ENCODE results near the gene COQ7.

Gene COQ7
- 9.7 to 27.8 reads per million in 2 donors for total RNA-seq

DNA sequence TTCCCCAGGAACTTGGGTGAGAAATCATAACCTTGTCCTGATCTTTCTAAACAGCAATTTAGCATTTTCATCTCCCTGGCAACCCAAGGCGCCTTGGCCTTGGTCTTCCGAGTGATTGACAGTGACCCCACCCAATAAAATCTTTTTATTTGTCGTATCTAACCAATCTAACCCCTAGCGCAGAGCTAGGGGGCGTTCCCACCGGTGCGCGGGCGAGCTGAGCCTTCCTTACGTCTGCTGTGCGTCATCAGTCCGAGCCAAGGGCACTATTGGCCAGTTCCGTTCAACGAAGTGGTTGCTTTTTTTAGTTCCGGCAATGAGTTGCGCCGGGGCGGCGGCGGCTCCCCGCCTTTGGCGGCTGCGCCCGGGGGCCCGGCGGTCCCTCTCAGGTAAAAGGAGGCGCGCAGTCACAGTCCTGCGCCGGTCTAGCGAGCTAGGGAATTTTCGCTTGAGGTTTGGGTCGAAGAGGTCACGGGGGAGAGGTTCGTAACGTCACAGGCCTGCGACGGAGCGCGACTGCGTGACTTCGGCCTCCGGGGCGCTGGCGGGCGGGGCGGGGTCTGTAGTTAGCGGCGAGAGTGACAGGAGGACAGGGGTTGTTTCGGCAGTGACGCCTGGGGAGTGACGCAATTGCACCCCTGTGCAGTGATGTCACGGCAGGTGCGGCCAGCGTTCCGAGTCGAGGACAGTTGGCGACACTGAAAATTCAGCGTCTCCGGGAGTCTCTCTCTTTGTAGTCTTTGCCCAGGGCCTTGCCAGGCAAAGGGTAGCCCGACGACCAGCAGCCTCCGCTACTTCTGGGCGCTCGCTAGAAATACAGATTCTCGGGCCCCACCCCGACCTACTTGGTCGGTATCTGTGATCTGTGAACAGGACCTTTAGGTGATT is at the start of gene COQ7:
TSS of gene COQ7 (plus strand) at position 266 of the 888 bp plus-strand sequence. CDS start at position 317, 51 bp downstream.
- DNase-seq, result peak; percentile 97 to 100 (median 98)

DNA sequence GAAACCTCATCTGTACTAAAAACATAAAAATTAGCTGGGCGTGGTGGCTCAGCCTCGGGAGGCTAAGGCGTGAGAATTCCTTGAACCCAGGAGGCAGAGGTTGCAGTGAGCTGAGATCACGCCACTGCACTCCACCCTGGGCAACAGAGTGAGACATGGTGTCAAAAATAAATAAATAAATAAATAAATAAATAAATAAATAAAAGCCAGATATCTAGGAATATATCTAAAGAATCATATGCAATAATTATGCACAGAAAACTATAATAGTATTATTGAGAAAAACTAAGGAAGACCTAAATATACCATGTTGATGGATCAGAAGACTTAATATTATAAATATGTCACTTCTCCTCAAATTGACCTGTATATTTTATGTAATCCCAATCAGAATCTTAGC is 46.7 kb upstream of the COQ7 start:
- DNase-seq, result no peak

DNA sequence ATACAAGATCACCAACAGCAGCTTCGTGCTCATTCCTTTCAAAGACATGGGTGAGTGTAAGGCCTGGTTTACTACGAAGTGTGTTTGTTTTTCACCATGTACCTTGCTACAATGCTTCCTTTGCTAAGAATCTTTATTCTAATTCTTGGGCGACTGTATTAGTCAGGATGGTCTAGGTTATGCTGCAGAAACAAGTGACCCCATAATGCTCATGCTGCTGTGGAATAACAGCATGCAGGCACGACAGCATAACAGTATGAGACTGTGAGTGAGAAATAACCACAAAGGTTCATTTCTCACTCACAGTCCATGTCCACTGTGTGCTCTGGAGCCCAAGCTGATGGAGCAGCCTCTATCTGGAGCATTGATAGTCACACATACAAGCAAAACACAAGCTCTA is 45.7 kb upstream of the COQ7 start:
- DNase-seq, result no peak

DNA sequence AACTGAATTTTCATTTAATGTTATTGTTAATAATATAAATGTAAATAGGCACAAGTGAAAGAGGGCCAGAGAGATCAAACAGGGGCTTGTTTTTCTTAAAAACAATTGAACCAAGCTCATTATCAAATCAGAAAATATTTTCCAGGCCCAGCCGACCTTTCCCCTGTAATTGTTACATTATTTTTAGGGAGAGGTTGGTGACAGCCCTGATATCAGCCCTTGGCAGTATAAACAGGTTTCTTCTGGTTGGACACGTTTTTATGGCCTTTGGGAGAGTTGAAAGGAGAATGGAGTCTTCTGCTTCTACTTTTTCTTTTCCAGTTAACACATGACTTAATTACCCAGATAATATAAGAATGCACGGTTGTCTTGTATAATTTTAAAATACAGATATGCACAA is 40.0 kb upstream of the COQ7 start:
- no peak for DNase-seq

DNA sequence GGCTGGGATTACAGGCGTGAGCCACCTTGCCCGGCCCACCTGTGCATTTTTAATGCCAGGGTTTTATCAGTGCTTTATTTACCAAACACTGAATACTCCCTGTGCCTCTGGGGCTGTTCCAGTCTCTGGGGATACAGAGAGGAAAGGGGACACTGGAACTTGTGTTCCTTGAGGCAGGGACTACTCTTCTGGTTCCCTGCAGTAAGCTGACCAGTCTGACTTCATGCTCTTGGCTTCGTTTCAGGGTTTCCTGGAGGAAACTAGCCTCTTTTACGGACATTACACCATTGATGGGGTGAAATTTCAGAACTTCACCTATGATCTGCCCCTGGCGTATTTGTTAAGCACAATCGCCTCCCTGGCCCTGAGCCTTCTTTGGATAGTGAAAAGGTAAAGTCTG is 37.4 kb upstream of the COQ7 start:
- no peak for DNase-seq

DNA sequence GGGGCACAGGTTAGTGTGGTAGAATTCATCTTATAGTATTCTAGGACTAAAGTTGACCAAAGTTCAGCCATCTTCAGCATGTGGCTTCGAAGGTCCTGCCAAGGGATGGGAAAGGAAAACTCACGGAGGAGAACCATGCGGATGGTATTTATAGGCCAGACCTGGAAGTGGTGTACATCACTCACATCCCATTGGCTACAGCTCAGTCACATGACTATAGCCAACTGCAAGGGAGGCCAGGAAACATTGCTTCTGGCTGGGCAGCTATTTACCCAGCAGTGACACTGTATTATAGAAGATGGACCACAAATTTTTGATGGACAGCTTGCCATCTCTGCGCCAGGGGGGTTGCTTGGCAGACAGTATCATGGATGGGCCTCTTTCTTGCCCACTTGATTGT is 35.7 kb upstream of the COQ7 start:
- no peak for DNase-seq

DNA sequence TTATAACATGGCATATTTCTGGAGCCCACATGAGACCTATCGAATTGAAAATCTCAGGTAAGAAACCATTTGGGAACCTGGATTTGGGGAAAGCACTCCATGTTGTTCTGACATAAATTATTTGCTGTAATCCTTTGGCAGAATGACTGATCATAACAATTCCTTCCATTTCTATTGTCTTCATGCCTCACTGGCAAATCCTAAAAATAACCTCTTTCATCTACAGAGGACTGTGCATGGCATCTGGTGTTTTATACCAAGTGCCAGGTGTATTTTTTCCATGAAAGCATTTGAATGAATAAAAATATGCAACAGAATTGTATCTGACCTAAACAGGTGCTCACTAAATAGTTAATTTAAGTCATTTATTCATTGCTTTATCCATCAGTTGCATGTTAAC is 33.7 kb upstream of the COQ7 start:
- DNase-seq, result no peak

DNA sequence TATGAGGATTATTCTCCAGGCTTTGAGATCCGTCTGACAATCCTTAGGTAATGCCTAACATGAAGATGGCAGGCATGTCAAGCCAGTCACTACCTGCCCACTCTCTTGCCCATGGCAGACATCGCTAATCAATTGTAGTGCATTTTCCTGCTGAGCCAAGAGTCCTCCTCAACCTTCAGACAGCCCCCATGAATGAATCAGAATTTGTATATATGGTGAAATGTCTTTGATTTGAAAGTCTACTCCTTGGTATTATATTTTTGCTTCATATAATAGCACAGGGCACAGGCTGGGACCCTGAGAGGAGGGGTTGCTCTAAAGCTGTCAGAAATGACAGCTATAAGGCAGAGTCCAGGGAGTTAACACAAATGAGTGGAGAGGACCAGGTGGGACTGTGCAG is 27.0 kb upstream of the COQ7 start:
- DNase-seq, result no peak

DNA sequence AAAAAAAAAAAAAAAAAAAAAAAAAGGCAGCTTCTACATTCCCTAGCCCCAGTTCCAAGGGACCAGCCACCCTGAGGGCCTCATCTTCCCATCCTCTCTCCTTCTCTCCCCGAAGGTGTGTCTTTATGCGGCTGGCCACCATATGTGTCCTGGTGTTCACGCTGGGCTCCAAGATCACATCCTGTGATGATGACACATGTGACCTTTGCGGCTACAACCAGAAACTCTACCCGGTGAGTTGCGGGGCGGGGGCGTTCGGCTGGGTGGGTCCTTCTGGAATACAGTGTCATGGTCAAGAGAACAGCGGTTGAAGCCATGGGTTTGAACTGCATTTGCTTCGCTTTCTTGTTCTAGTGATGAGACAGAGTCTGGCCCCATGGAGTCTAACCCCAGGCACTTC is 22.6 kb upstream of the COQ7 start:
- no peak for DNase-seq

DNA sequence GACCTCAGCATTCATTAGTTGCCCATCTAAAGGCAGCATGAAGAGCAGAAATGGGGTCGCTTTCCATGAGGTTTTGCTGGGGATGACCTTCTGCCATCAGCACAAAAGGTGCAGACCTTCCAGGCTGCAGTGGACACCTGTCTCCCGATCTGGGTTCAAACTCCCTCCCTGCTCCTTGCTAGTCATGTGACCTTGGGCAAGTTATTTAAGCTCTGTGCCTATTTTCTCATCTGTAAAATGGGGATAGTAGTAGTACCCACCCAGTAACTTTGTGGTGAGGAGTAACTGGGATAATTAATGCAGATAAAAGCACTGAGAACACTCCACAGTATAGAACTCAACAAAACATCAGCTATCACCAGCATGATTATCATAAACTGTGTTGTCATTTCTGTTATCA is 21.4 kb upstream of the COQ7 start:
- no peak for DNase-seq

DNA sequence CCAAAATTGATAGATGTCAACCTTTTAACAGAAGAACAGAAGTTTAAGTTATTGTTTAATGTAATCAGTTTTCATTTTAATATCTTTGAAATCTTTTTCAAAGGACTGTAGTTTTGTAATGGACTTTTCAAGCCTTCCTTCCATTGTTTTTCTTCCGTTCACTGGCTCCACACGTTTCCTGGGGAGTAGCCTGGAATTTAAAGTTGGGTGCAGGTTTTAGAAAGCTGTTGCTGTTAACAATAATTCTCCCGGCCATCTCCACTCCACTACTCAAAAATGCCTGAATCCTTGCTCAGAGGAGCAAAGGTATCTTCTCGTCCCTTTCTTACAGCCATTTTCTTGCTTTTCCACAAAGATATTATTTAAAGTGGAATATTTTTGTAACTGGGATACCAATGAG is 4.7 kb upstream of the COQ7 start:
- no peak for DNase-seq

DNA sequence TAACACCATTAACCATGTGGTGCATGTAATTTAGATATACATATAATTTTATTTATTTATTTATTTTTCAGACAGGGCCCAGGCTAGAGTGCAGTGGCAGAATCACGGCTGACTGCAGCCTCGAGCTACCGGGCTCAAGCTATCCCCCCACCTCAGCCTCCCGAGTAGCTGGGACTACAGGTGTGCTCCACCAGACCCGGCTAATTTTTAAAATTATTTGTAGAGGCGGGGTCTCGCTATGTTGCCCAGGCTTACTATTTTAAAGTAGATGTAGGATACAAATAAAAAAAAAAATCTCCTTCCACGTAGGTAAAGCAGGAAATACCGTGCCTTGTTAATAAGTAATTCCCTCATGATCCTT is 446 bp upstream of the COQ7 start:
- DNase-seq, result no peak

DNA sequence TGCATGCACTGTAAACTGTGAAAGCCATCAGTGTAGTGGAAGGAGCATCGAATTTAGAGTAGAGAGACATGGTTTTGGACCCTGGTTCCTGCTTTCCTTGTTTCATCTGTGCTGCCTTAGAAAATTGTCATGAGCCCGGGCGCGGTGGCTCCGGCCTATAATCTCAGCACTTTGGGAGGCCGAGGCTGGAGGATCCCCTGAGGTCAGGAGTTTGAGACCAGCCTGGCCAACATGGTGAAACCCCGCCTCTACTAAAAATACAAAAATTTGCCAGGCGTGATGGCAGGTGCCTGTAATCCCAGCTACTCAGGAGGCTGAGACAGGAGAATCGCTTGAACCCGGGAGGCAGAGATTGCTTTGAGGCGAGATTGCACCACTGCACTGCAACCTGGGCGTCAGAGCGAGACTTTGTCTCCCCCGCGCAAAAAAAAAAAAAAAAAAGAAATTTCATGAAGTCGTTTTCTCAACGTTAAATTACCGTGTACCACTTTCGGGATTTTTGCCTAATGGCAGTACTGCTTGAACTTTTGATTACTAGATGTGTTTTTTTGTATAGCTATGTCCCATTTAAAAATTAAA is 912 bp downstream of the COQ7 start:
- DNase-seq, result peak in 1 of 5 experiments; percentile 11

DNA sequence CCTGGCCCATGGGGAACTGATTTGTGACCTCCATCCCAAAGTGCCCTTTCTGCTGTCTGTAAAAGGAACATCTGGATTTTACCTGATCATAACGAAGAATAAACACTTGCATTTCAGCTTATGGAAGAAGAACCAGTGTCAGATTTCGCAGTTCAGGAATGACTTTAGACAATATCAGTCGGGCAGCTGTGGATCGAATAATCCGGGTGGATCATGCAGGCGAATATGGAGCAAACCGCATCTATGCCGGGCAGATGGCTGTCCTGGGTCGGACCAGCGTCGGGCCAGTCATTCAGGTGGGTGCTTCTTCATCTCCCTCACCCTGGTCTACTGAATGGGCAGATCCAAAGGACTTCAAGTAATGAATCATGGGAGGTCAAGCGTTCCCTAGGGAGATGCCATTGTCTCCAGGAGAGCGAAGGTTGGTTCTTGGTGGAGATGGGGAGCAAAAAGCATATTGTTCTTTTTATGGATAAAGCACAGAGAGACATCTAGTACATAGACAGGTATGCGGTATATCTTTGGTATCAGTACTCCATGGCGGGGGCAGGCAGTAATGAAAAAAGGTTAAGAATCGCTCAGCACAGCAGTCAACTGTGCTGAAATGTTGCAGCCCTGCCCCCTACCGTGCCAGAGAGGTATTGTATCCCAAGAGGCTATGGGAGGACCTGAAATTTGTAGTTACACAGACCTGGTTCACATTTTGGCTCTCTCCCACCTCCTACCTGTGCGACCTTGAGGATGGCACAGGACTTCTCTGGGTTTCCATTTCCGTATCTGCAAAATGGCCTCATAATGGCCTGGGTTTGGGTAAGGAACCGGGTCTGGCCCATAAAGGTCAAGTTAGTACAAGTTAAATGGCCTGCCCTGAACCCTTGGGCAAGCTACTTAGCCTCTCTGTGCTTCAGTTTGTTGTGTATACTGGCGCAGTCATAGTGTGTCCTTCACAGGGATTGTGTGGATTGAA is 4.7 kb downstream of the COQ7 start:
- peak in 4 of 5 experiments; percentile 5 to 69 (median 40) for DNase-seq

DNA sequence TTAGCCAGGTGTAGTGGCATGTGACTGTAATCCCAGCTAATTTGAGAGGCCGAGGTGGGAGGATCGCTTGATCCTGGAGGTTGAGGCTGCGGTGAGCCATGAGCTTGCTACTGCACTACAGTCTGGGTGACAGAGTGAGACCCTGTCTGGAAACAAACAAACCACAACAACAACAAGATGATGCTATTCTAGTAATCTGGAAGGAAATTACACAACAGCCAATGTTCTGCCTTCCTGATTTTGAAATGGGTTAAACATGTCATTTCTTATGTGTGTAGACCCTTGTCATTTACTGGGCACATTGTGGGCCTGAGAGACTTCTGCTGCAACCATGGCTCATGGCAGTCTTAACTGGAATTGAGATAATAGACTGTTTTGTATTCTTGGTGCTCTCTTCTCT is 5.9 kb downstream of the COQ7 start:
- no peak for DNase-seq

DNA sequence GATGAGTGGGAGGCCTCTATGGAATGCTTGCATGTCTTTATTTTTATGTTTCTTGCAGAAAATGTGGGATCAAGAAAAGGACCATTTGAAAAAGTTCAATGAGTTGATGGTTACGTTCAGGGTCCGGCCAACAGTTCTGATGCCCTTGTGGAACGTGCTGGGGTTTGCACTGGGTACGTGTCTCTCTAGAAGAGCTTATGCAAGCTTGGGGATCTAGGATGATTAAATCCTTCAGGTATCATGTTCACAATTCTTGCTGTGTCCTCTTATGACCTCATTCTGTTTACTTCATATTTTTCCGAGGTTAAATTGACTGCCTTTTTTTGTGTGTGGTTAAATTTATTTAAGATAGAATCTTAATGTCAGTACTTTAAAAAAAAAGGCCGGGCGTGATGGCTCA is 6.4 kb downstream of the COQ7 start:
- no peak for DNase-seq

DNA sequence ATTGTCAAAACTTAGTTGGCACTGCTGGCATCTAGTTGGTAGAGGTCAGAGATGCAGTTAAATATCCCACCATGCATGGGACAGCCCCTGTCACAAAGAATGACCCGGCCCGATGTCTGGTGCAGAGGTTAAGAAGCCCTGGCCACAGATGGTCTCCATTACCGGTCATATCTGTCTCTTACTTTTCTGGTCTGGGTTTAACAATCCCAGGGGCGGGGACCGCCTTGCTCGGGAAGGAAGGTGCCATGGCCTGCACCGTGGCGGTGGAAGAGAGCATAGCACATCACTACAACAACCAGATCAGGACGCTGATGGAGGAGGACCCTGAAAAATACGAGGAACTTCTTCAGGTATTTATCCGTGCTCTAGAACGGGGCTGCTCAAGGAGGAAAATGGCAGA is 8.1 kb downstream of the COQ7 start:
- DNase-seq, result no peak

DNA sequence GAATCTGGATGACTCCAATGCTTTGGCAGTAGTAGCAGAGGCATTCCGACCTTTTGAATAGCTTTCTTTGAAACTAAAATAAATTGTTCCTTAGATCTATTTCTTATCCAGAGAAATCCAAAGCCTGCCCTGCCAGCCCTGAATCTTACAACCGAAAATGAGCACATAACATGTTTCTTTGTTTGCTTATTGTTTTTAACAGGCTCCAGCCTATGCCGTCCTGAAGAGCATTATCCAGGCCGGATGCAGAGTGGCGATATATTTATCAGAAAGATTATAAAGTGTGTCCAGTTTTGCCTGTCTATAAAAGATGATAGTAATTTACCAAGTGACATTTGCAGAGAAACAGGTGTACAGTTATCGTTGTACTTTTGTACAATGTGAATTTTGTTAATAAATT is 10.5 kb downstream of the COQ7 start:
- no peak for DNase-seq

DNA sequence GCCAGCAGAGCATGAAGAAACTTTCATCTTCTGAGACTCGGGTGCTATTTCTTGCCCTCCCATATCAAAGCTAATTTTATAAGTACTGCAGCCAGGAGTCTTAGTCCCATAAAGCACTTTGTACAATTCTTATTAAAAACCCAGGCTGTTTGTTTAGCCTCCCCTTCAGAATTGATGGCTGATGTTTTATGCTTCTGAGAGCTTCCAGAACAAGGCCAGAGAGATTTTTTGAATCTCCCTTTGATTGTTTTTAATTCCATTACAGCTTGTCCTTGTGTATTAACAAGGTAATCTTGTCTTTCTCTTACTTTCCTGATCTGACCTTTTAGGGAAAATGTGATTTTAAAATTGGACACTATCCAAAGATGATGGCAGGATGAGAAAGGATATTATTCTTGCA is 16.3 kb downstream of the COQ7 start:
- DNase-seq, result no peak

DNA sequence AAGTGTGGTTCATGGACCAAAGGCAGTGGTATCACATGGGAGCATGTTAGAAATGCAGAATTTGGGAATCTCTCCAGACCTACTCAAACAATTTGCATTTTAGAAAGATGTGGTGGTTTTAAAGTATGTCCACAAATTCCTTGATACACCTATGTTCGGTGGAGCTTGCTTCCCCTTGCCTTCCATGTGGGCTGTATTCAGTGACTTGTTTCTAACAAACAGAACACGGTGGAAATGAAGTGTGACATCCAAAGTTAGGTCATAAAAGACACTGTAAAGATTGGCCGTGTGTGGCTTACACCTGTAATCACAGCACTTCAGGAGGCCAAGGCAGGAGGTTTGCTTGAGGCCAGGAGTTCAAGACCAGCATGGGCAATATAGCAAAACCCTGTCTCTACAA is 16.7 kb downstream of the COQ7 start:
- DNase-seq, result no peak

DNA sequence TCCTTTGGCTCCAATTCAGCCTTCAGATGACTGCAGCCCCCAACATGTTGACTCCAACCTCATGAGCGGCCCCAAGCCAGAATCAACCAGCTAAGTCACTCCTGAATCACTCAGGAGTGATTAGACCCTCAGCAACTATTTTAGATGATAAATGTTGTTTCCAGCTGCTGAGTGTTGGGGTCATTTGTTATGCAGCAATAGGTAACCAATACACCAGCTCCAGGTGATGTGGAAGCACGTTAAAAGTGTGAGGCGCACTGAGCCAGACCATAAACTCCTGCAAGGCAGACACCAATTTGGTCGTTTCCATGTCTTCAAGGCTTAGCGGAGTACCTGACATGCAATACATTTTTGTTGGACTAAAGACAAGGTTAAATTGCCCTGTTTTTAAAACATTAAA is 17.5 kb downstream of the COQ7 start:
- no peak for DNase-seq

DNA sequence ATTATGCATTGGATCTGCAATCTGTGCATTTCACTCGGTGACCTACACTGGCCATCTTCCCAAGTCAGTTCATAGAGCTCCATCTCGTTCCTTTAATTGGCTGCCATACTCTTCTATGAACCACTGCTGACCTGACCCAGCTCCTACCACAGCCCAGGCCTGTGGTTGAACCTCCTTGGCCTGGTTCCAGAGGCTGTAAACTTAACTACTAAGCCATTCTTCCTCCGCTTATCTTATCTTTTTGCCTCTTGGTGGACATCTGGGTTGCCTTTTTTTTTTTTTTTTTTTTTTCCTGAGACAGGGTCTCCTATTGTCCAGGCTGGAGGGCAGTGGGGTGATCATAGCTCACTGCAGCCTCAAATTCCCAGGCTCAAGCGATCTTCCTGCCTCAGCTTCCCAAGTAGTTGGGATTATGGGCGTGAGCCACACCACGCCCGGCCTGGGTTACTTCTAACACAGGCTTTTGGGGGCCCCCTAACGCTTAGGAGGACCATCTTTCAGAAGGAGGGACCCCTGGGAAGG is 18.3 kb downstream of the COQ7 start:
- DNase-seq, result no peak
